ENCODE data around the gene PLXDC2.

Gene PLXDC2

DNA sequence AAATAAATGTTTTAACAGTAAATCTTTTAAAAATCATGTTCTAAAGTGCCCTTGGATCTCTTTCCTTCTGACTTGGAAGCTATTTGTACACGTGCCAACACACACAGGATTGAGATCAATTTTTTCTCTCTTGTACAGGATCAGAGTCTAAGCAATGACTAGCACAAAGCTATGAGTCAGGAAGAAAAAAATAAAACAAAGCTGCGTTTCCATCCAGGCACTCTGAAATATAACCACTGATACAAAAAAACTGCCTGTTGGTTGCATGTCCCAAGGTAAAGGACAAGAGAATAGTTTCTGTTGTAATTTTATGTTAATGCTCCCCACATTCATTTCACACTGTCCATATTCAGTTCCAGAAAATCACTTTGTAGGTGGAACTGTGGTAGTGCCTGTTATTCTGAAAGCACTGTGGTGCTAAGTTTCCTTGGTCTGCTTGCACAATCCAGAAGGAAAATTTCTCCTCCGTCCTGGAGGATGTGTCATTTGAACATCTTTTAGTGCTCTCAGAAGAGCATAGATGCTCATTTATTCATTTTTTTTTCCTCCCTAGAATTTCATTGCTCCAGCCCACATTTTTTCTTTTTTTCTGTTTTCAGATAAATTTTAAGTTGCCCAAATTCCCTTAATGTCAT lies 113.4 kb downstream of the PLXDC2 start:
- DNase-seq (ENCODE audit: low read depth) = no peak
- no peak overlapping the region for H3K4me3 ChIP-seq (ENCODE audit: control insufficient read depth, low read depth, low read length)
- TF ChIP-seq, protein P1, sequence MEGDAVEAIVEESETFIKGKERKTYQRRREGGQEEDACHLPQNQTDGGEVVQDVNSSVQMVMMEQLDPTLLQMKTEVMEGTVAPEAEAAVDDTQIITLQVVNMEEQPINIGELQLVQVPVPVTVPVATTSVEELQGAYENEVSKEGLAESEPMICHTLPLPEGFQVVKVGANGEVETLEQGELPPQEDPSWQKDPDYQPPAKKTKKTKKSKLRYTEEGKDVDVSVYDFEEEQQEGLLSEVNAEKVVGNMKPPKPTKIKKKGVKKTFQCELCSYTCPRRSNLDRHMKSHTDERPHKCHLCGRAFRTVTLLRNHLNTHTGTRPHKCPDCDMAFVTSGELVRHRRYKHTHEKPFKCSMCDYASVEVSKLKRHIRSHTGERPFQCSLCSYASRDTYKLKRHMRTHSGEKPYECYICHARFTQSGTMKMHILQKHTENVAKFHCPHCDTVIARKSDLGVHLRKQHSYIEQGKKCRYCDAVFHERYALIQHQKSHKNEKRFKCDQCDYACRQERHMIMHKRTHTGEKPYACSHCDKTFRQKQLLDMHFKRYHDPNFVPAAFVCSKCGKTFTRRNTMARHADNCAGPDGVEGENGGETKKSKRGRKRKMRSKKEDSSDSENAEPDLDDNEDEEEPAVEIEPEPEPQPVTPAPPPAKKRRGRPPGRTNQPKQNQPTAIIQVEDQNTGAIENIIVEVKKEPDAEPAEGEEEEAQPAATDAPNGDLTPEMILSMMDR (IDR thresholded peaks at IDR 0.05; ENCODE audit: control insufficient read depth, insufficient read depth, low read depth, low read length, missing control alignments) = no peak

DNA sequence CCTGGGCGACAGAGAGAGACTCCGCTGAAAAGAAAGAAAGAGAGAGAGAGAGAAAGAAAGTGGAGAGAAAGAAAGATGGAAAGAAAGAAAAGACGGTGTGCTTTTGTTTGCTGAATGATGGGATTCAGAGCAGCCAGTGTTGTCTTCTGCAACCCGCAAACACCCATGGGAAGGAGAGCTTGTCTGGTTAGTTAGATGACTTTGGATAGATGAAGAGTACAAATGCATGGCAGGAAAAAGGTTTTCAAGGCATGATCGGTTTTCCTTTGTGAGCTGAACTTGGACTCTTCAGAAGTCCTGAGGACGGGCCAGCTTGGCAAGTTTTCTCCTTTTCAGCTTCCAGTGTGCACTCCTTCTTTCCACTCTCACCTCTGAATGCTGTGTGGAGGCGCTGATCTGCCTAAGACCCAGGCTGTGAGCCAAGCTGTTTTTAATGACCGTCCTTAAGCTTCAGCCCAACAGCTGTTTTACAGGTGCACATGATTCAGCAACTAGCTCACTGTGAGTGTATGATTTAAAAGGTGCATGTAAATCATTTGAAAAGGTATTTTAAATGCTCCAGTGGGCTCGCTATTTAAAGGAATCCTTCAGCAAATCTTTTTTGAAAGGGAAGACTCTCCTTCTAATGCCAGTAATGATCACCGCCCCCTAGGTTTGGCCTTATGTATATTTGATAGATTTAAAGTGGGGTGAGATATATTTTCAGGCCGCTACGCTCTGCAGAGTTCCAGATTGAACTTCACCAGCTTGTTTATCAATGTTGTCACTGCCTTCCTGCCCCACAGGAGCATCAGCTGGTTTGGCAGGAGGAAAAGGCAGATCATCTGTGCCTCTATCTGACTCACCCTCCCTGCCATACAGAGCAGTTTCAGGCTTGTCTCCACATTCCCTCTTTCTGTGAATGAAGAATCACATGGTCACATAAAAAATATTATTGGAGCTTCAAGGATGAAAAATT lies 115.0 kb downstream of the PLXDC2 start:
- TF ChIP-seq, protein P1 (IDR thresholded peaks at IDR 0.05; ENCODE audit: control insufficient read depth, insufficient read depth, low read depth, low read length, missing control alignments) = no peak
- no peak overlapping the region for H3K4me3 ChIP-seq (ENCODE audit: control insufficient read depth, low read depth, low read length)
- no peak for DNase-seq (ENCODE audit: low read depth)

DNA sequence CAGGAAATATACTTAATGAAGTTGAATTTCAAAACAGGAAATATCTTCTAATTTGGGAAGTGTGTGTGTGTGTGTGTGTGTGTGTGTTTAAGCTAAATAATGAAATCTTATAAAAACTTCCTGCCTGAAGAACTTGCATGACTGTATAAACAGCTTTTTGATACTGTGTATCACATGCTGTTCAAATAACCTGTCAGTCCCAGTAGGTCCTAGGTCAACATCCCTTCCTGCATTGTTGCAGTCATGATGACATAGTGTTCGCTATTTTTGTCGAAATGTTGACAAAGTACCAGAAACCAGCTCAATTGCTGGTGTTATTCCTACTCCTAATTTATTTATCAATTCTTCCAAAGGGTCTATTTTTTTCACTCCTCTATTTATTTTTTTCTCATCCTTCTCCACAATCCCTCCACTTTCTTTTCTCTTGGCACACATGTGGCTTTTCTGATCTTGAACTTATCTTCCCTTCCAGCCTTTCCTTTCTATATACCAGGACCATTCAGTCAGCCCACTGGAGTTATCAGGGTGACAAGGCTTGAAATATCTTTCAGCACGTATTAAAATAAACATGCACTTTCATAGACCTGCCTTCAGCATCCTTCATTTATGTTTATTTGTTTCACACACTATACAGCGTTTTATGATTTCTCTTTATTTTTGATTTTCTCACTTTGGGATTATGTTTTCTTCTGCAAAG lies 115.8 kb downstream of the PLXDC2 start:
- TF ChIP-seq, protein P1 (IDR thresholded peaks at IDR 0.05; ENCODE audit: control insufficient read depth, insufficient read depth, low read depth, low read length, missing control alignments) = no peak
- no peak overlapping the region for H3K4me3 ChIP-seq (ENCODE audit: control insufficient read depth, low read depth, low read length)
- no peak for DNase-seq (ENCODE audit: low read depth)

DNA sequence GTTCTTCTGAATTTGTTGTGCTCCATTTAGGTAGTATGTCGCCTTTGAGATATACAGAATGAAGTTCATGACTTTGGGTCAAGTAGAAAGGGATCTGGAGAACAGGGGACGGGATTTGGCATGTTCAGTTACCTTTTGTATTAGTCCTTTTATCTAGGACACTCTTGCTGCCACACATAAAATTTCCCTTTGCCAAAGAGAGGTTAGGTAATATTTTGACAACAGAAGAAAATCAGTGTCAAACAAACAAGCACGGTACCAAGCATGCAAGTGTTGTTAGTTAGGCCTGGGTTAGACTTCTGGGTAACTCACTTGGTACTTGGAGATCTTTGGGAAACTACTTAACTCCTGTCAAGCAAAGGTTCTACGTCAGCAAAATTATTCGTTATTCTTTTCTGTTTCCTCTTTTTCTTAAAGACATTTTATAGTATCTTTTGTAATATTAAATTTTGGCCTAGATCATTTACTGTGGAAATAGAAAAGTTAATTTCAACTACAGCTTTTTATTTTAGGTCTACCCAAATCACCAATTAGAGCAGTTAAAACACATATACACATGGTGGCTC lies 116.7 kb downstream of the PLXDC2 start:
- DNase-seq (ENCODE audit: low read depth) = no peak

DNA sequence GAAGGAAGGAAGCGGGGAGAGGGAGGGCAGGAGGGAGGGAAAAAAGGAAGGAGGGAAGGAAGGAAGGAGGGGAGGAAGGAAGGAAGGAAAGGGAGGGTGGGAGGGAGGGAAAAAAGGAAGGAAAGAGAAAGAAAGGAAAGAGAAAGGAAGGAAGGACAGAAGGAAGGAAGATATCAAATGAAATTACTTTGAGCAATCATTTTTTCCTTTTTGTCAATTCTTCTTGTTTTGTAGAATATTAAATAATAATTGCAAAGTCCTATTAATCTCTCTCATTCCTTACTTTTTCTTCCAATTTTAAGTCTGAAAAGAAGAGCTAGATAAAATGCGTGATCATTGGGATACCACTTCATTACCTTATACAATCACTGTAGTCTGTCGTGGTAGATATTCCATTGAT lies 117.5 kb downstream of the PLXDC2 start:
- no peak overlapping the region for H3K4me3 ChIP-seq (ENCODE audit: control insufficient read depth, low read depth, low read length)
- TF ChIP-seq, protein P1 (IDR thresholded peaks at IDR 0.05; ENCODE audit: control insufficient read depth, insufficient read depth, low read depth, low read length, missing control alignments) = no peak
- DNase-seq (ENCODE audit: low read depth) = no peak

More for the DNA sequence above, 116.7 kb downstream of the PLXDC2 start:
- TF ChIP-seq, protein P1 (IDR thresholded peaks at IDR 0.05; ENCODE audit: control insufficient read depth, insufficient read depth, low read depth, low read length, missing control alignments) = no peak
- no peak overlapping the region for H3K4me3 ChIP-seq (ENCODE audit: control insufficient read depth, low read depth, low read length)

DNA sequence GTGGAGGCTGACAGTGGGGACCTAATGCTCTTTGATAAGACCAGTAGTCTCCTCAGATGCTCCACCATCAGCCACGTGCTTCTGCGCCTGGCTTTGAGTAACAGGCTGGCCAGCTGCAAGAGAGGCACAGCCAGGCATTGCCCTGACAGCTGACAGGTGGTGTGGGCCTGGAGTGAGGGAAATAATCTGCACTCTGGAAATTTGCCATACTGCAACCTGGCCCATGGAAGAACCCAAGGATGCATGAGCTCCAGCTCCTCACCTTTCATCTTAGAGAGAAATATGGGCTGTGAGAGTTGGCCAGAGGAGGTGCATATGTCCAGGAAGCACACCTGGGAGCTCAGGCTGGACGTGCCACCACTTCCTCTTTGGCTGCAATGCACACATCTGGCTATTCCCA lies 118.9 kb downstream of the PLXDC2 start:
- no peak overlapping the region for H3K4me3 ChIP-seq (ENCODE audit: control insufficient read depth, low read depth, low read length)
- DNase-seq (ENCODE audit: low read depth) = no peak
- TF ChIP-seq, protein P1 (IDR thresholded peaks at IDR 0.05; ENCODE audit: control insufficient read depth, insufficient read depth, low read depth, low read length, missing control alignments) = no peak
